Suppressor macrophage treated with lipopolysaccharide for 4 hours (primary cell): Measurements from ENCODE around the gene HERC2.
"Not testable (repeated sequence)": the region's sequence is repeated elsewhere in the genome, so short reads cannot be mapped to it uniquely, and the experiment has no call there.

ENCODE experiments used
- DNase-seq: peaks from one replicate; pipeline ENCODE4 v3.0.0-alpha.2; 2020

The HERC2 gene

DNA sequence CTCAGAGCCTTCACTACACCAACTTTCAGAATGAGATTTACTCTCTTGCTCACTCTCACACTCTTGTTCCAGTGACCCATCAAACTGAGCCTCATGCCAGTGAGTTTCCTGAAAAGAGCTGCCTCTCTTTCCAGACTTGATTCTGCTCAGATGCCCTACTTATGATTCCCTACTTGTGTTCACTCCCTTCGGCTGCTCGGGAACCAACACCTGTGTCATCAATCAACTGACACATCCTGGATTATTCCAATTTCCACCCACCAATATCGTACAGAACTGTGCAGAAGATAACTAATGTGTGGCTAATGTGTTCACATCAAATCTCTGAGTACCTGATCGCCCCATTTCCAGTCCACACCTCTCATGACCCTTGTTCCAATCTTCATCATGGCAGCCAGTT is 100.3 kb downstream of the HERC2 start:
- DNase-seq: not testable (repeated sequence)

DNA sequence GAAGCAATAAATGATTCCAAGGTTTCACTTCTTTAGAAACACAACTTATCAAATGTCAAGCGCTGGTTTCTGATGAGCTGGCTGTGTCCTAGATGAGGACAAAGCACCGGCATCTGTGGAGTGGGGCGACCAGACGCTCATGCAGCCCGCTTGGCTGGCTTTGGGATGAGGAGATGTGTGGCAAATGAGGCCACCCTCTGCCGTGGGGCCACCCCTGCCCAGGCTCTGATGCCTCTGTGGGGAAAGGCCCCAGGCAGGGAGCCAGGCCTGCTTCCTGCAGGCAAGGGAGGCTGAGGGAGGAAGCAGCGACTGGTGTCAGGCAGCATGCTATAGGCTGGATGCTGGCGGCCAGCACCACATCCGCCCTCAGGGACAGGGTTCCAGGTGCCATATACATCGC is 102.9 kb downstream of the HERC2 start:
- DNase-seq: no peak

DNA sequence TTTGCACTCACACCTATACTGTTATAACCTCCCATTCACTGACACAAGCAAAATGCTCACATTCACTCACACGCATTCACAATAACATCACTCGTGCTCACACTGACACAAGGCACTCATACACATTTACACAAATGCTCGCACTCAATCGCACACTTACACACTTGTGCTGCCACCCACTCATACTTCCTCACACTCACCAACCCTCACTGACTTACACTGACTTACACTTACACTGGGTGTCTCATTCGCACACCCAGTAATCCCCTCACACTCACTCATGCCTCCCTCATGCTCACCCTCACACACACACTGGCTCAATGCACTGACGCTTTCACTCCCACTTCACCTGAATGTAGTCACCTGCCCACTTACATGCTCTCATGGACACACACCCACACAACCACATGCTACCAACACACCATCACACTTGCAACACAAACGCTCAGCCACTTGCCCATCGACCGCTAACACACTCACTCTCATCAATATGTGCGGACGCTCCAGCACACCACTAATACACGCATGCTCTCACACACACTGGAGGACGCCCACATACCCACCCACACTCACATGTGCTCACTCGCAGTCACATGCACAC is 104.9 kb downstream of the HERC2 start:
- not testable (repeated sequence) for DNase-seq

DNA sequence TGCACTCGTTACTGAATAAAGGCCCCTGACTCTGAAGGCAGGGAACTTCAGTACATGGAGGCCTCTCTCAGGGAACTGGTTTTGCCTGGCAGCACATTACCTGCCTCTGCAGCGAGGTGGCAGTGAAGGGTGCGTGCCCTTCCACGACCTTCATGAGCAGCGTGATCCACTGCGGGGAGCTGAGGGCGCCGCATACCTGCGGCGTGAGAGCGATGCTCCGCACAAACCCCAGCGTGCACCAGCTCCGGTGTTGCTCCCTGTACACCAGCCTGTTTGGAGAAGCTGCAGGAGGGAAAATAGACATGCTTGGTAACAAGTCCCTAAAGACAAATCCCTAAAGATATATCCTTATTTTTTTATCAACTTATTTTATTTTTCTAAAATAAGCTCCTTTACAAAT is 106.5 kb downstream of the HERC2 start:
- DNase-seq: not testable (repeated sequence)

DNA sequence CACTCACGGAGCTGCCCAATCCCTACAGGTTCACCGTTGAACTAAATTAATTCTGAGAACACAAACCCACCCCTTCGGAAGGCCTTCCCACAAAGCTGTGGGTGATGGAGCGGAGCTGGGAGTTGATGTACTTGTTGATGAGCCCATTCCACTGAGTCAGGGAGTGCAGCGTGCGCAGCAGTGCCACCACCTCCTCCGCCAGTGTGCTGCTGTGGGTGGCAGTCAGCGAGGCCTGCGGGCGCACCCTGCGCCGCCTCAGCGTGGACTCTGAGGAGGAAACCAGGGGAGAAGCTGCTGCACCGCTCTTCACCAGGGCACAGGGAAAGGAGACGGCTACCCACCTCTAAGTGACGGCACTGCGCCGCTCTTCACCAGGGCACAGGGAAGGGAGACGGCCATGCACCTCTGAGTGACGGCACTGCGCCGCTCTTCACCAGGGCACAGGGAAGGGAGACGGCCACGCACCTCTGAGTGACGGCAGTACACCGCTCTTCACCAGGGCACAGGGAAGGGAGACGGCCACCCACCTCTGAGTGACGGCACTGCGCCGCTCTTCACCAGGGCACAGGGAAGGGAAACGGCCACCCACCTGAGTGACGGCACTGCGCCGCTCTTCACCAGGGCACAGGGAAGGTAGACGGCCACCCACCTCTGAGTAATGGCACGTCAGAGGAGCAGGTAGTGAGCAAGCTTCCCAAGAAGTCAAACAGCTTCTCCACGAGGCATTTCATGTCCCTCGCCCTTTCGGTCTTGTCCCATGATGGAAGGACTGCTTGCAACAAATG is 107.8 kb downstream of the HERC2 start:
- not testable (repeated sequence) for DNase-seq

DNA sequence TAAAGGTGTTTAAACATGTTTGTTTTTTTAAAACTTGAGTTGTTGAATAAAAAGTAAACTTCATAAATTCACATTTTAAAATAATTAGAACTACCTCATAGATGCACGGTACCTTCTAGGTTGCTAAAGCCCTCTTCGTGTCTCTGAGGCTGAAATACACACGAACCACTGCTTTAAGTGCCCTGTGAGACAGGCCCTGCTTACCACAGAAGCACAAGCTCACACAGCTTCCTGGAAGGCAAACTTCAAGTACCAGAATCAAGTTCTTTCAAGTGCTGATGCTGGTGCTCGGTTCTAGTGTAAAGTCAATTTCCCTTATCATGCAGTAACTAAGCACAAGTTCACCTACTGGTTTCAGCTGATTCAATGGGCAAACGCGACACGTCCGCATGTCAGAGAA is 108.6 kb downstream of the HERC2 start:
- not testable (repeated sequence) for DNase-seq

DNA sequence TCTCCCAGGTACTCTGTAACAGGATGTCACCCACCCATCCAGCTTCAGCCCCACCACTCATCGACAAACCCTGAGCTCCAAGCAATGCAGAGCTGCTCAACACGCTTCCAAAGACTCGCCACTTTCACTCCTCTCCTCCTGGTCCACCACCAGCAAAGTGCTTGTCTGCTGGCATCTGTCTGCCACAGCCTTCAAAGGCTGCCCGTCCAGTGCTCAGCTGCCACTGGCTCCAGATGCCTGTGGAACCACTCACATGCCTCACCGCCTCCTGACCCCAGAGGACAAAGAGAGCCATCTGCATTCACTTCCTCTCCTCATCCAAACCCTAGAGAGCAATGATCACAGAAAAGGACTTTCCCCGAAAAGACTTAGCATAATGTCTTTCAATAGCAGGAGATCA is 113.4 kb downstream of the HERC2 start:
- DNase-seq: no peak

DNA sequence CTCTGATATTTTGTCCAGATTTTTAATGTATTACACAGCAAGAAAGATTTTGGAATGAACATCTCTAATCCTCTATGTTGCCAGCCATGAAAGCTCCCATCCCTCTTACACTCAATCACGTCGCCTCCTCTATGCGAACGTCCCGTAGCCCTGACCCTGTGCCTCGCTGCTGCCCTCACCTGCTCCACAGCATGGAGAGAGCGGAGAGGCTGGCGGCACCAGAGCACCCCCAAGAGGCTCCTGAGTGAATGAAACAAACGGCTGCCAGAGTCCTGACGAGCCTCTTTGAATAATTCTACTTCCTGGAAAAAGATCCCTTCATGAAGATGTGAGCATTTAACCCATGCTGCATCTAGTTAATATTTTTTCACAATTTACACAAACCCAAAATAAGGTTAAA is 116.3 kb downstream of the HERC2 start:
- not testable (repeated sequence) for DNase-seq

DNA sequence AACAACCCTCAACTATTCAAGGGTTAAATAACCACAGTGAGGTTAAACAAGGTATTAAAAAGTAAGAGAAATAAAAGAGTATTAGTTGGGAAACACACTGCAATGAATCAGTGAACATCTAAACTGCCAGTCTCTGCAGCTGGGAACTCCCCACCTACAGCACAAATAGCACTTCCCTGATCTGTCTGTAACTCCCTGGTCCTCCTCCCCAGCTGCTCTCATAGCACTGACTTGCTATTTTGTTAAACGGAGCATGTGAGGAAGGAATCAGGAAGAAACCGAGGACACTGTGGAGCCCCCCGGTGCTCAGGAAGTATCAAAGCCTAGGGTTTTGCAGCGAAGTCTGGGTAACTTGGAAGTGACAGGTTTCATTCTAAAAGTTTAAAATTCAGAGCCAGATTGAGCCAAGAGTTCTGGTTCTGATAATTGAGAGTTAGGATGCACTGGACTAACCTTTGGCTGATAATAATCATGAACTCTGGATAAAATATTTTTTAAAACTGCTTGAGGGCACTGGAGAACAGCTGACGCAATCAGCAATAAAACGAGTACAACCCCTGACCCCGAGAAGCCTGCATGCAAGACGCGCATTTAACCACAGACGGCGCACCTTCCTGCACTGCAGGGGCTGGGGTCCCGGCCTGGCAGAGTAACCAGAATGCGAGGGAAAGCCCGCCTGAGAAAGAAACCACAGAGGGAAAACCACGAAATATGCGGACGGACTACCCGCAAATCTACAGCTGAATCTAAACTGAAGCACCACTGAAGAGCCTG is 118.7 kb downstream of the HERC2 start:
- not testable (repeated sequence) for DNase-seq

DNA sequence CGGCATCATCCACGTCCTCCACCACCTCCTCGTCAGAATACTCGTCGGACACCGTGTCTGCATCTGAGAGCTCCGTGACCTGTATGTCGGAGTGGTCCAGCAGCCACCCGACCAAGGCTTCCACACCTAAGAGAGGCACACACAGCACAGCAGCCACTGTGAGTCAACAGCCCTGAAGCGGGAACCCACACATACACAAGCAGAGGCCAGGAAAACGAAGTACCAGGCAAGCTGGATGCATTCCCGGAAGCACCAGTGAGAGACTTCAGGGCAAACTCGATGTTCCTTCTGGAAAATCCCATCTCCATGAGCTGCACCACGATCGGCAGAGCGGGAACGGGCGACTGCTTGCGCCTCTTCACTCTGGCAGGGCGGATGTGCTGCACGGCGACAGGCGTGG is 119.9 kb downstream of the HERC2 start:
- DNase-seq: not testable (repeated sequence)

DNA sequence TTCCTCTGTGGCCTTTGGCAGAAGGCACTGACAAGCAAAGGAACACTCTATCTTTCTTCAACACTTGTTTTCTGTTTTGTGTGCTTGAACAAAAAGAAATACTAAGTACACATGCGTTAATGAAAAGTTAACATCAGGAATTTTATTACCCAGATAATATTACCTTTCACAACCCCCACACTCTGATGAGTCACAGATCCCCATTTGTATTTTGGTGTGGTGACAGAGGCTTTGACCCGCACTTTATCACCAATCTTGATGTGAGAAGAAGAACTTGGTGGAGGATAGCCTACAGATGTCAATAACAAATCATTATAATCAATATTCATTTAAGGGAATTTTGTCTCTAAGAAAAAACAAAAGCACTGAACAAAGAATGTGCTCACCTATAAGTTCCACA is 123.8 kb downstream of the HERC2 start:
- DNase-seq: not testable (repeated sequence)

DNA sequence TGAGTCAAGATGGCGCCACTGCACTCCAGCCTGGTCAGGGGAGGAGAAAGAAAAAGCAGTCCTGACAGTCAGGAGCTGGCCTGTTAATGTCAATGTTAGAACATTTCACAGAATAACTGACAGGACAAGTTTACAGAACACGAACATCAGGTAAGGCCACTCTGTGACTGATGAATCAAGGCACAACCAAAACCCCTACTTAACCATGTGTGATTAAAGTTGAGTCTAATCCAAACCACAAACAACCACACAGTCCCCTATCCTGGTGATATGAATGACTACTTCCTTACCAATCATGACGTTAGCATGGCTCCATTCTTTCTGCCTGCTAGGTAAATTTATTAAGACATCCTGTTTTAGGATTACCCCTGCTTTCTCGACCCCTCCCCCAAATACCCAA is 124.3 kb downstream of the HERC2 start:
- not testable (repeated sequence) for DNase-seq

DNA sequence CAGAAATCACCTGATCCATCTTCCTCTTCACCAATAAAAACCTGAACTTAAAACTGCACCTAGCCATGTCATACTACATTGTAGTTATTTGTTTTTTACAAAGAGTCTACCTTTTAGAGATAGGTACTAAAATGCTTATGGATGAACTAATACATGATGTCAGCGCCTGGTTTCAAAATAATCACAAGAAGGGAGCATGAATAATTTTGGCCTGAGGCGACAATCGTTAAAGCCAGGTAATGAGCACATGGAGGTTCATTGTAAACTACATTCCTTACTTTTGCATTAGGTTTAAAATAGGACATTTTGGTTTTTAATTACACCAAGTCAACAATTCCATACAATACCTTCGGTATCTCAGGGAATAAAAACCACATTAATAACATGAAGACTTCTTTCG is 125.4 kb downstream of the HERC2 start:
- DNase-seq: not testable (repeated sequence)

DNA sequence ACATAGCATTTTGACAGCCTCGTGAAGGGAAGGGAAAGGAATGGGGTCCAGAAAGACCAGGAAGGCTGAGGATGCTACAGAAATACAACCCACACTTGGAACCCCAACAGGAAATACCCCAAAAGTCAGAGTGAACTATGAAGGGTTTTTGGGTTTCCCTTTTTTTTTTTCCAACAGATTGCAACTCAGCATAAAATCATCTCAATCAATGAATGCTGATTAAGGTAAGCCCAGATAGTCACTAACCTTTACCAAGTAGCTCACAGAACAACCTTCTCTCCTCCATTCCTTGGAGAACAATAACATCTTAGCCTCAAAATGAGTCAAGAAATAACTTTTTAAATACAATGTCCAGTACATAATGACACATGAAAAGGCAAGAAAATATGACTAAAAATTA is 129.2 kb downstream of the HERC2 start:
- DNase-seq: no peak

DNA sequence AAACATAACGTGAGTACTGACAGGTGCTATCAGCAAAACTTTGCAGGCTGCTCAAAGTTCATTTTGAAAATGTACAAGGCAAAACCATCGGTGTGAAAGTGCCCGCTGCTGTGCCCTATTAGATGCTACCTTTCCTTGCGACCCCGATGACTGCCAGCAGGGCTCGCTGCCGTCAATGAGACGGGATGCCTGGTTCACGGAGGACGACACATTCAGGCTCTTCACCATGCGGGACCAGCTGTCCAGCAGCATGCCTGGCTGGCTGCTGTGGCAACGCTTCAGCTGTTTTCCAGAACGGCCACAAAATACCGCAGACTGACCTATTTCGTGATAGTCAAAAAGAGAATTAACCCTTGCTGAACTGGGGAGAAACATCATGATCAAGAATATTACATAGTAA is 130.1 kb downstream of the HERC2 start:
- no peak for DNase-seq

DNA sequence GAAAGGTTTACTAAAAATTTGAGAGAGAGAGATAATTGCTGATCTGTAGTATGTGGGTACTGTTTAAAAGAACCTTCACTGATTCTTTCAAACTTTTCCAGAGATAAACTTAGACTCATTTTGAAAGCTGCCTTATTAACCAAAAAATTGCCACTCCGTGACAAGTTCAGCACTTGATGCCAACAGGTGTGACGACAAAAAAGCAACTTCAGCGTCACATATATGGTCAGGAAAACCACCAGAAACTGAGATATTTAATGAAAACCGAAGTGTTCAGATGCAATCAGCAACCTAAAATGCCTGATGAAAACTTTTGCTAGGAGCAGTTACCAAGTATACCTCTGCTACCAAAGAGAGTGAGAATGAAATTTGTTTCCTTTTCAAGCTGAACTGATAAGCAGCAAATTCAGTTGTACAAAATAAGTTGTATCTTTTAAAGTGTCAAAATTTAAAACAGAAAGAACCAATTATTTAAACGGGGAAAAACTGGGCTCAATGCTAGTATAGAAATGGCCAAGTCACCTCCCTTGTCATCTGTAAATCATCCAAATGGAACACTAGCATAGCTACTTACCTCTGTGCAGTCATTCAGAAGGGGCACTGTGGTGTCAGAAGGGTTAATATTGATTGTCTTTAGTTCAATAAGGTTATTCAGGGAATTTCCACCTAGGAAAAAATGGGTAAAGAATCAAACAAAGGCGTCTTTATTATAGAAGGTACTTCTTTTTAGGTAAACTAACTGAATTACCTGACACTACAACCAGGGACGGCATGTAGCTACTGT is 131.4 kb downstream of the HERC2 start:
- no peak for DNase-seq

DNA sequence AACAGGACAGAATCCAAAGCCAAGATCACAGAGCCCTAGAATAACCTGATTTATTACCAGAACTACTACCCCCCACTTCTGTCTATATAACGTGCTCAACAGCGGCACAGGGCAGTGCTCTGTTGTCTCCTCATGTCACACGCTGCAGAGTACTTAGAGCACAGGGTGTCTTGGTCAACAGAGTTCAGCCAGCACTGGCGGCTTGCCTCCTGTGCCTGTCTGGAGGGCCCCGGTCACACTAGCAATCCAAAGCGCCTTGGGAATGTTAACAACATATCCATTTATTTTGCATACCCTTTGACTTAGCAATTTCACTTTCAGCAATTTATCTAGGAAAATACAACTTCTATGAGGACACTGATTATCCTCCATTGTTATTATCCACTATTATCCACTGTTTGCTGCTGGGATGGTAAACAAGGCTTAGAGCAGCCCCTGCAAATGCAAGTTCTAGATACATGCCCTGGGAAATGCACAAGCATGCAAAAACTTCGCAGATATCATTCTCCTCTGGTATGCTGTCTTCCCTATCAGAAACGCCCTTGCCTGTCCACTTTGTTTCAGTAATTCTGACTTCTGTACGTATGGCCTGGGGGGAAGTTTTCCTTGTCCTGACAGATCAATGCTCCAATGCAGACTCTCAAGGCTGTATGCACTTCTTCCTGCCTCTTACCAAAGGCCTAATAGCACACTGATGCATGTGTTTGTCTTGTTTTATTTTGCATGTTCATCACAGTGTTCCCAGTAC is 136.7 kb downstream of the HERC2 start:
- no peak for DNase-seq

DNA sequence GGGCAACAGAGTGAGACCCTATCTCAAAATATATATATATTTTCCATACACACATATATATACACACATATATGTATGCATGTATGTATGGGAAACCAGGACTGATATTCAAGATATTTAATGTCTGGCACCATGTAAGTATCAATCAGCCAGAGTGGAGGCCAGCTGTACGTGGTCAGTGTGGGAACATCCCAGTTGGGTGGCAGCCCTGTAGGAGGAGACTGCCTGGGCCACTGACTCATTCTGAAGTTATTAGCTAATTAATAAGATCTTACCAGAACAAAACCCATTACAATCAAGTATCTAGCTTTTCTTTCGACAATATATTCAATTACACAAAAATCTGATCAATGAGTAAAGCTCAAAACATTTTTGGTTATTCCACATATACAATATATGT is 137.8 kb downstream of the HERC2 start:
- no peak for DNase-seq

DNA sequence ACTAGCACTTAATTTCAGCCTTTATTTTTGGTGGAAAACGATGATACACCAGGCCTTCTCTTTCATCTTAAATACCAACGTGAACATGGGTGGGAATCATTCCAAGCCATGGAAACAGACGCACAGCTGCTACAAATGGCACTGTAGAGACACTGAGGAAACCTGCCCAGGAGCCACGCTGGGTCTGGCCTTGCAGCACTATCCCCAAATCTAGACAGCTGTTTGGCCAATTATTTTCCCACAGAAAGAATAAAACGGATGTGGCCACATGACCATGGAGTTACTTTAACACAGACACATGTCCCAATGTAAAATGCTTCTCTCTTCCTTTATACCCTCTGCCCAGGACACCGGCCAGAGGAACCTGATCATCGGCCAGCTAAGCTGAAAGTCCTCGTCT is 139.2 kb downstream of the HERC2 start:
- no peak for DNase-seq

DNA sequence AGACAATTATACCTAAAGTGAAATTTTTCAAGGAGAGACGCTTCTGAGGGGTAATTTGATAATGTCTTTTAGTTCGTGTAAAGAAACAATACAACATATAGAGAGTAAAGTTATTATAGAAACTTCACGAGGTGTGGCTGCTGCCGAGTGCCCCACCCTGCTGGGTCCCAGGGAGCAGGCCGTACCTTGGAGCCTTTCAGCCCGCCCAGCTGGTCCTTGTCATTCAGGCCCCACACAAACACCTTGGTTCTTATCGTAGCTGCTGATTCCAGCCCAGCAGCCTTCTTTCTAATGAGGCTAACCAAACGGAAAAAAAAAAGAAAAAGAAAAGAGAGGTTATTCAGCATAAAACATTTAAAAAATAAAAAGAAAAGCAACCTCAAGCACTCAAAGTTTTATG is 139.8 kb downstream of the HERC2 start:
- no peak for DNase-seq

DNA sequence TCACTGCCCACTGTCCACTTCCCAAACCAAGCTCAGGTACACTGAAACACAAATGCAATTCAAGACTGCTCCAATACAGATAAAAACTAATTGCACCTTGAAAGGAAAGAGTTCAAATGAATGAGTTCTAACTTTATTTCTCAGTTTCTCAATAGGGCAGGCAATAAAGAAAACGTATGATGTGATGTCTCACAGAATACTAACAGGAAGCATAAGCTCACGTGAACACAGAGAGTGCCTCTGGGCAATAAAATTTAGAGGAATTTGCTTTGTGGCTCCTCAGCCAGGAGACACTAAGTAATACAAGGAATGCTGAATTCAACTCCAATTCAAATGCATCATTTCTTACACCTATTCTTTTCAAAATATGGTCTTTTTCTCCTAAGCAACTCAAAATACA is 140.6 kb downstream of the HERC2 start:
- DNase-seq: no peak

DNA sequence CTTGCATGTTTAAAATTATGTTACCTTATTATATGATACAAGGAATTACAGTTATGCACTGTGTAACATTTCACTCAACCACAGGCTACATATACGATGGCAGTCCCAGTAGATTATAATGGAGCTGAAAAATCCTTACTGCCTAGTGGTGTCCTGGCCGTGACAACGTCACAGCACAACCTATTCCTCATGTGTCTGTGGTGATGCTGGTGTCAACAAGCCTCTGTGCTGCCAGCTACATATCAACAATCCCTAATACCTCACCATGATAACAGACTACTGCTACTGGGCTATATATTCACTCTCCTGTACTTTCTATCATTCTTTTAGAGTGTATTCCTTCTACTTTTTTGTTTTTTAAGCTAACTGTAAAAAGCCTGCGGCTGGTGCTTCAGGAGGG is 142.7 kb downstream of the HERC2 start:
- DNase-seq: no peak
